Breast epithelium (tissue), 3 donors: Measurements from ENCODE around the gene CTNNA2.

Experiments used
- CTCF ChIP-seq, 3 donors: fragments of 450-650 bp; IDR thresholded peaks; one replicate each; pipeline ENCODE4 v1.5.1; 2016 to 2017; ENCODE audit warnings: antibody characterized with exemption in 3 of 3, mild to moderate bottlenecking in 3 of 3, moderate library complexity in 3 of 3
- POLR2A ChIP-seq: fragments of 450-650 bp; IDR thresholded peaks from one replicate; pipeline ENCODE4 v1.6.1; 2016; ENCODE audit warnings: antibody characterized with exemption, mild to moderate bottlenecking, moderate library complexity

GRCh38 chr2:79554899-79555298 is 42.0 kb downstream of the CTNNA2 start:
- no peak for TF ChIP-seq CTCF (IDR thresholded peaks at IDR 0.05)
- TF ChIP-seq POLR2A = no peak
